Memory B cell (primary cell): ENCODE results near the gene EXOC6B.
A peak's percentile ranks its signal among the peaks of the same experiment; 100 is the strongest.

Experiments
- ATAC-seq: fragments of 150-1000 bp; cut with Tn5 transposase; 2 replicates; pipeline ENCODE4 v1.10.0; 2021; ENCODE audit warnings: low read depth, mild to moderate bottlenecking, moderate library complexity
- DNase-seq, 2 donors: peaks; one replicate each; pipeline ENCODE4 v3.0.0; 2022; ENCODE audit warnings: low spot score in 2 of 2
- H3K27ac Mint-ChIP-seq: one replicate; pipeline ENCODE4 v1.8.0; 2022; ENCODE audit warnings: mild to moderate bottlenecking, moderate library complexity, mixed read lengths
- H3K27me3 Mint-ChIP-seq: one replicate; pipeline ENCODE4 v1.8.0; 2022; ENCODE audit warnings: mixed read lengths
- H3K36me3 Mint-ChIP-seq: one replicate; pipeline ENCODE4 v1.8.0; 2022; ENCODE audit warnings: mild to moderate bottlenecking, mixed read lengths
- H3K4me1 Mint-ChIP-seq: one replicate; pipeline ENCODE4 v1.8.0; 2022; ENCODE audit warnings: mixed read lengths
- H3K4me3 Mint-ChIP-seq: one replicate; pipeline ENCODE4 v1.8.0; 2022; ENCODE audit warnings: mild to moderate bottlenecking, moderate library complexity, mixed read lengths
- H3K9me3 Mint-ChIP-seq: one replicate; pipeline ENCODE4 v1.8.0; 2022; ENCODE audit warnings: mixed read lengths

Gene EXOC6B

DNA sequence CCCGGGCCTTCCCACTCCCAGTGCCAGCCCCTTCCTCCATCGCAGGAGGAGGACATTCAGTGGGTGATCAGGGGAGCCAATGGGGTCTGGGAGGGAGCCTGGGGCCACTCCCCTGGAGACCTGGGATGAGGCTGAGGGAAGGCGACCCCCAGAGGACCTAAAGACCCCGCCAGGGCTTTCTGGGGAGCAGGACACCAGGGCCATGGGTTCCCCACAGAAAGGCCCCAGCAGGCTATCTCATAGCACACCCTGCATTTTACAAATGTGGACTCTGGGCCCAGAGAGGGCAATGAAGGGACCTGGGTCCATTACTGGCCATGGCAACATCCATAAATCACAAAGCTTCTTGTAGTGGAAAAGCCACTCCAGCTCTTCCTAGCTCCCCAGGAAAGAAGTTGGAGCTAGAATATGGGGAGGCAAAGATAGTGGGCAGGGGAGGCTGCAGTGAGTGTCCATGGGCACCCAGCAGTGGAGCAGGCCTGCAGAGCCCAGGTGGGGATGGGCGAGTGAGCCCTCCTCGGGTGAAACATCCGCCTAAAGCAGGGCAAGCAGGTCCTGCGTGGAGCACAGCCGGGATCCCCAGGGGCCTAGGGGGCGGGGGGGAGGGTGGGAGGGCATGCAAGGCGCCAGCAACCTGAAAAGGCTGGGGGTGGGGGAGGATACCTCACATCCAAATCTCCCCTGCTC lies 692.0 kb downstream of the EXOC6B start:
- DNase-seq, result no peak
- Mint-ChIP-seq H3K27me3 (peaks cover 11% of the 10 kb centered on the region), H3K4me1 (peaks cover 4% of the 10 kb centered on the region), H3K27ac (no peak overlapping the region), H3K36me3 (no peaks in the 10 kb centered on the region), H3K9me3 (no peaks in the 10 kb centered on the region), H3K4me3 (no peak overlapping the region)
- ATAC-seq, result no peak

- peaks cover 11% of the 10 kb centered on the region for H3K27me3 Mint-ChIP-seq
These were observed 692.7 kb downstream of the EXOC6B start for GRCh38 chr2:72132981-72133720.

GRCh38 chr2:72131916-72132841 lies 693.7 kb downstream of the EXOC6B start:
- no peak for ATAC-seq
- Mint-ChIP-seq H3K27ac (no peak overlapping the region), H3K4me1 (peaks cover under 1% of the 10 kb centered on the region), H3K4me3 (no peak overlapping the region), H3K36me3 (no peaks in the 10 kb centered on the region), H3K9me3 (no peaks in the 10 kb centered on the region), H3K27me3 (peaks cover 9% of the 10 kb centered on the region)
- no peak for DNase-seq

More at GRCh38 chr2:72132981-72133720, 692.7 kb downstream of the EXOC6B start:
- ATAC-seq, result no peak
- Mint-ChIP-seq H3K9me3 (no peaks in the 10 kb centered on the region), H3K4me1 (peaks cover 4% of the 10 kb centered on the region), H3K36me3 (no peaks in the 10 kb centered on the region), H3K27ac (no peak overlapping the region), H3K4me3 (no peak overlapping the region)
- no peak for DNase-seq

DNA sequence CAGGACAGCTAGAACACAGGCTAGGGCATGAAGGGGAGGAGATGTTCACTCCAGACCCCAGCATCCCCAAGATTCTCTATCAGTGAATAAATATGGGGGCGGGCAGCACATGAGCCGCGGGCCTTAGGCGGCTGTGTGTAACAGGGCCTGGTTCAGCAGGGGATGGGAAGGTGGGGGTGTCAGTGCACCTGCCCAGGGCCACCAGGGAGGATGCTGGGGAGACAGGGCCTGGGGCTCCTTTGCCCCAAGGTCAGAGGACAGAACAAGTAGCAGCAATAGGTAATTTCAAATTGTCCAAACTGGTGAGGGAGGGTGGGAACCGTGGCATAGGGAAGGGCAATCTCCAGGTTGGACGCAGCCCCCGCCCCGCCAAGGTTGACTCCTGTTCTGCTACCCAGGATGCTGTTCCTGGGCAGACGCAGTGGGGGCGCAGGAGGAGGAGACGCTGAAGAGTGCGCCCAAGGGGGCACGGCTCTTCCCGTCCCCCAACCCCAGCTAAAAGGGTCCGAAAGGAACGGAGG lies 694.4 kb downstream of the EXOC6B start:
- H3K9me3 Mint-ChIP-seq, result no peaks in the 10 kb centered on the region
- no peaks in the 10 kb centered on the region for H3K4me1 Mint-ChIP-seq
- H3K27me3 Mint-ChIP-seq, result peaks cover 9% of the 10 kb centered on the region
- DNase-seq, result no peak
- no peak overlapping the region for H3K4me3 Mint-ChIP-seq
- no peak for ATAC-seq
- no peak overlapping the region for H3K27ac Mint-ChIP-seq
- no peaks in the 10 kb centered on the region for H3K36me3 Mint-ChIP-seq

- H3K36me3 Mint-ChIP-seq, result no peaks in the 10 kb centered on the region
- DNase-seq (no peak), ATAC-seq (no peak)
- H3K27ac Mint-ChIP-seq, result no peak overlapping the region
- H3K9me3 Mint-ChIP-seq, result no peaks in the 10 kb centered on the region
- peaks cover 4% of the 10 kb centered on the region for H3K4me1 Mint-ChIP-seq
- no peak overlapping the region for H3K4me3 Mint-ChIP-seq
- peaks cover 11% of the 10 kb centered on the region for H3K27me3 Mint-ChIP-seq
These were observed 695.0 kb downstream of the EXOC6B start for GRCh38 chr2:72130659-72131360.

GRCh38 chr2:72129681-72130340 lies 696.0 kb downstream of the EXOC6B start:
- Mint-ChIP-seq H3K27me3 (peaks cover 11% of the 10 kb centered on the region), H3K4me1 (peaks cover 4% of the 10 kb centered on the region), H3K36me3 (no peaks in the 10 kb centered on the region), H3K4me3 (no peak overlapping the region), H3K9me3 (no peaks in the 10 kb centered on the region), H3K27ac (no peak overlapping the region)
- DNase-seq (no peak), ATAC-seq (no peak)

DNA sequence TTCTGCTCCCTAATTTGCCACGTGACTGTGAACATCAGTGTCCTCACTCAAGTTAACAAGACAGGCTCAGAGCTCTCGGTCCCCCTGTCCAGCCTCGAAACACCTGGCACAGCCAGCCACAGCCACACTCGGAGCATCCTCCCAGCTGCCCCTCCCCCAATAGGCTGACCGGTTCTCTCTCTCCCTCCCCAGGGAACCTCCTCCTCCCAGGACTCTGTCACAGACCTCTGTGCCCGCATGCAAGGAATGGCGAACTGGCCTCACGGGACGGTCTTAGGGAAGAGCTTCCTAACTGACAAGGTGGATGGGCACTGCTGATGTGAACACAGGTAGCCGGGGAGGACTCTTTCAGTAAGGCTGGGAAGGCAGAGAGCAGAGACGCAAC lies 697.0 kb downstream of the EXOC6B start:
- no peak overlapping the region for H3K27ac Mint-ChIP-seq
- peaks cover 10% of the 10 kb centered on the region for H3K27me3 Mint-ChIP-seq
- no peak for ATAC-seq
- no peak for DNase-seq
- H3K36me3 Mint-ChIP-seq, result no peaks in the 10 kb centered on the region
- H3K4me1 Mint-ChIP-seq, result peaks cover 4% of the 10 kb centered on the region
- no peaks in the 10 kb centered on the region for H3K9me3 Mint-ChIP-seq
- H3K4me3 Mint-ChIP-seq, result no peak overlapping the region

DNA sequence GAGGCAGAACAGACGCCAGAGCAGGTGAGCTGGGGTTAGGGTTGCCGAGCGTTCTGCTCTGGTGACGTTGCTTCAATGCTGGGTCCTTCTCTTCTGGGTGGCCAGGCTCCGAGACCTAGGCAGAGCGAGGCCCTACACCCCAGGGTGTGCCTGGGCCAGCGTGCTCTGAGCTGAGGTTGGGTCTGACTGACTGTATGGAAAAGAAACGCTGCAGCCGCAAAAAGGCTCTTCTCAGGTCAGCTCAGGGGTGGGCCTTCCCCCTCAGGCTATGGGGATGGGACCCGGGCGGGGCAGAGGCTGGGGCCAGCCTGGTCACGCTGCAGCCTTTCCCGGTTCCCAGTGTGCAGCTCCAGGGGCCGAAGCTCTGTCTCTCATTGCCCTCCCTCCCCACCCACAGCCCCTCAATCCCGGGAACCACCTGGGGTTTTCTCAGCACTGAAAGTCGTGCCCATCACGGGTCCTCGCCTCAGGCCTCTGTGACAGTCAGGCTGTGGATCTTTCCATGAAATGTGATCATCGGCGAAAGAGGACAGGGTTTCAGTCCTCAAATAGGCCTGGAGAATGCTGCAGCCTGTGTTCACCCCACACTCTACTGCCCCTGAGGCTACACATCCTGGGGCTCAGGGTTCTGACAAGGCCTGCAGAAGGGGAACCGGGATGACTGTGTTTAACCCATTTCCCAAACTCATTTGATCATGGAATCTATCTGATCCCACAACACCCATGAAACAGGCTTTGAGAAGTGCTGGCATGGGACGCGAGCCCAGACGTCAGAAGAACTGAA lies 697.6 kb downstream of the EXOC6B start:
- ATAC-seq, result no peak
- H3K36me3 Mint-ChIP-seq, result no peaks in the 10 kb centered on the region
- peaks cover 4% of the 10 kb centered on the region for H3K4me1 Mint-ChIP-seq
- no peak overlapping the region for H3K27ac Mint-ChIP-seq
- no peak overlapping the region for H3K4me3 Mint-ChIP-seq
- no peak for DNase-seq
- H3K9me3 Mint-ChIP-seq, result no peaks in the 10 kb centered on the region
- peaks cover 8% of the 10 kb centered on the region for H3K27me3 Mint-ChIP-seq

DNA sequence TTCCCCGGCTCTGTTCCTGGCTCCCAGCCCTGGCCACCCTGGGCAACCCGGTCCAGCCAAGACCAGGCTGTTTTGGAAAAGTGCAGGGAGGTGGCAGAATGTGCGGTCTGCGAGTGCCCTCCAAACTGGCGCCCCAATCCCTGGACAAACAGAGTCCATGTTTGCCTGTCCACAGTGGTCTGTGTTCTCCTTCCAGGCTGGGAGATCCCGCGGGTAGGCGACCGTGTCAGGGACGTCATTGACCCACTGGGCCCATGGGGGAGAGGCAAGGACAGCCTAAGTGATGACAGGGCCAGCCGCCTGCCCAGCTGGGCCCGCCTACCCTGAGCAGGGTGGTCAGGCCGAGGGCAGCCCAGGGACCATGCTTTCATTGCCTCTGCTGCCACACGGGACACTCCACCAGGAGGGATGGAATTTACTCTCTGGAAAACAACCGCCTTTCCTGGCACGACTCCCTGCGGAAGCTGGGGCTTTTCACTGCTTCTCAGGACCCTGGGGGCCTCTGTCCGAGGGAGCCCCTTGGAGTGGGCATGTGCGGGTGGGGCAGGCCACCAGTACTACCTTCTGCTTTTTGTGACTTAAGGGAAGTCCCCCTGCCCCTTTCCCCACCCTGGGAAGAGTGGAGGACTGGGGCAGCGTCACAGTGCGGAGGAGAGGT lies 698.3 kb downstream of the EXOC6B start:
- H3K9me3 Mint-ChIP-seq, result peaks cover under 1% of the 10 kb centered on the region
- peaks cover 8% of the 10 kb centered on the region for H3K27me3 Mint-ChIP-seq
- DNase-seq (no peak), ATAC-seq (no peak)
- no peak overlapping the region for H3K27ac Mint-ChIP-seq
- H3K36me3 Mint-ChIP-seq, result no peaks in the 10 kb centered on the region
- peaks cover 4% of the 10 kb centered on the region for H3K4me1 Mint-ChIP-seq
- no peak overlapping the region for H3K4me3 Mint-ChIP-seq

- H3K27me3 Mint-ChIP-seq, result peaks cover 8% of the 10 kb centered on the region
- H3K4me3 Mint-ChIP-seq, result no peak overlapping the region
- no peak overlapping the region for H3K27ac Mint-ChIP-seq
- H3K4me1 Mint-ChIP-seq, result peaks cover 4% of the 10 kb centered on the region
- H3K9me3 Mint-ChIP-seq, result peaks cover 5% of the 10 kb centered on the region
- H3K36me3 Mint-ChIP-seq, result no peaks in the 10 kb centered on the region
- DNase-seq, result peak in 1 of 2 donors; percentile 4
- no peak for ATAC-seq
These were observed 699.4 kb downstream of the EXOC6B start for GRCh38 chr2:72126186-72127100.
